ENCODE data around the gene CADPS. TPM values are rescaled to one million over a fixed set of nuclear protein-coding genes. Genes with fewer than 3 reads are reported as not detected.

Gene CADPS
- polyA plus RNA-seq, 1 donor (not counting 4 experiments of a cell fraction or from before 2014, with no cell fraction given): not detected

DNA sequence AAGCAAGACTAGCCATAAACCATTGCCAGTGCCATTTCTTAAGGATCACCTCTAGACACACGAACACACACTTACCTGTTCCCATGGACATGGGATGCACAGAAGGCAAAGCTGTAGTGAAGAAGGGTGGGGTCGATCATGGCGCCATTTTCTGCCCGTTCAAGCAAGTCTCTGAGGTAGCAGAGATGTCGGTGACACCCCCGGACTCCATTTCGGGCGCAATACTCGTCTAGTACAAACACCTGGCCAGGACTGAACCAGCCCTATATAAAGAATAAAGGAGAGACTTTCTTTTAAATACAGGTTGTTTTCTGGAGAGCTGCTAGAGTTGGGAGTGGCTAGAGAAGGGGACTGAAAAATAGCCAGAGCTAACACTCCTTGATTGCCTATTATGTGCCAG lies 342.4 kb downstream of the CADPS start:
- dilution Hi-C loops (cut with MboI; ENCODE audit: extremely low pct_ligation_motif_present, low sequenced_read_pairs): no loop called here
- H2AFZ ChIP-seq (ENCODE audit: control insufficient read depth, low read length): no peak overlapping the region
- H3K27ac ChIP-seq (ENCODE audit: control insufficient read depth, insufficient read depth, low read length): no peak overlapping the region
- H3K9me3 ChIP-seq (ENCODE audit: control insufficient read depth, low read depth, low read length): no peaks in the 10 kb centered on the region
- no peak overlapping the region for H3K9ac ChIP-seq (ENCODE audit: control insufficient read depth, extremely low read depth, insufficient read depth, low read length)
- no peaks in the 10 kb centered on the region for H4K20me1 ChIP-seq (ENCODE audit: control insufficient read depth, extremely low read depth, insufficient read depth, low read length)
- no peak for TF ChIP-seq EZH2 (IDR thresholded peaks at IDR 0.05; ENCODE audit: low read length)
- TF ChIP-seq, protein P1, sequence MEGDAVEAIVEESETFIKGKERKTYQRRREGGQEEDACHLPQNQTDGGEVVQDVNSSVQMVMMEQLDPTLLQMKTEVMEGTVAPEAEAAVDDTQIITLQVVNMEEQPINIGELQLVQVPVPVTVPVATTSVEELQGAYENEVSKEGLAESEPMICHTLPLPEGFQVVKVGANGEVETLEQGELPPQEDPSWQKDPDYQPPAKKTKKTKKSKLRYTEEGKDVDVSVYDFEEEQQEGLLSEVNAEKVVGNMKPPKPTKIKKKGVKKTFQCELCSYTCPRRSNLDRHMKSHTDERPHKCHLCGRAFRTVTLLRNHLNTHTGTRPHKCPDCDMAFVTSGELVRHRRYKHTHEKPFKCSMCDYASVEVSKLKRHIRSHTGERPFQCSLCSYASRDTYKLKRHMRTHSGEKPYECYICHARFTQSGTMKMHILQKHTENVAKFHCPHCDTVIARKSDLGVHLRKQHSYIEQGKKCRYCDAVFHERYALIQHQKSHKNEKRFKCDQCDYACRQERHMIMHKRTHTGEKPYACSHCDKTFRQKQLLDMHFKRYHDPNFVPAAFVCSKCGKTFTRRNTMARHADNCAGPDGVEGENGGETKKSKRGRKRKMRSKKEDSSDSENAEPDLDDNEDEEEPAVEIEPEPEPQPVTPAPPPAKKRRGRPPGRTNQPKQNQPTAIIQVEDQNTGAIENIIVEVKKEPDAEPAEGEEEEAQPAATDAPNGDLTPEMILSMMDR (optimal IDR thresholded peaks at IDR 0.05 in 1 of 3, IDR thresholded peaks at IDR 0.05 in 1 of 3, conservative IDR thresholded peaks at IDR 0.05 in 1 of 3; ENCODE audit: extremely low read depth in 1 of 3, insufficient read depth in 2 of 3, low read length in 3 of 3): no peak
- no peaks in the 10 kb centered on the region for H3K4me1 ChIP-seq (ENCODE audit: control insufficient read depth, extremely low read depth, insufficient read depth, low read length)
- H3K9me1 ChIP-seq (ENCODE audit: control insufficient read depth, extremely low read depth, insufficient read depth, low read length): no peaks in the 10 kb centered on the region
- no peaks in the 10 kb centered on the region for H3K79me2 ChIP-seq (ENCODE audit: control insufficient read depth, insufficient read depth, low read length)
- no peak overlapping the region for H3K4me3 ChIP-seq (ENCODE audit: control insufficient read depth in 2 of 3, extremely low read depth in 1 of 3, insufficient read depth in 2 of 3, low read depth in 1 of 3, low read length in 3 of 3)
- no peak for FAIRE-seq
- no peaks in the 10 kb centered on the region for H3K36me3 ChIP-seq (ENCODE audit: control insufficient read depth in 2 of 2, extremely low read depth in 1 of 2, insufficient read depth in 2 of 2, low read length in 2 of 2)
- DNase-seq (ENCODE audit: low read depth, low spot score): no peak
- H3K4me2 ChIP-seq (ENCODE audit: control insufficient read depth, extremely low read depth, insufficient read depth, low read depth, low read length): no peak overlapping the region
- H3K27me3 ChIP-seq (ENCODE audit: control insufficient read depth, extremely low read depth, insufficient read depth, low read length): no peaks in the 10 kb centered on the region

- H3K9me1 ChIP-seq (ENCODE audit: control insufficient read depth, extremely low read depth, insufficient read depth, low read length): no peaks in the 10 kb centered on the region
- H3K79me2 ChIP-seq (ENCODE audit: control insufficient read depth, insufficient read depth, low read length): no peaks in the 10 kb centered on the region
- H2AFZ ChIP-seq (ENCODE audit: control insufficient read depth, low read length): no peak overlapping the region
- no peaks in the 10 kb centered on the region for H3K4me1 ChIP-seq (ENCODE audit: control insufficient read depth, extremely low read depth, insufficient read depth, low read length)
- no peaks in the 10 kb centered on the region for H4K20me1 ChIP-seq (ENCODE audit: control insufficient read depth, extremely low read depth, insufficient read depth, low read length)
- H3K36me3 ChIP-seq (ENCODE audit: control insufficient read depth in 2 of 2, extremely low read depth in 1 of 2, insufficient read depth in 2 of 2, low read length in 2 of 2): no peaks in the 10 kb centered on the region
- TF ChIP-seq, protein P1 (optimal IDR thresholded peaks at IDR 0.05 in 1 of 3, IDR thresholded peaks at IDR 0.05 in 1 of 3, conservative IDR thresholded peaks at IDR 0.05 in 1 of 3; ENCODE audit: extremely low read depth in 1 of 3, insufficient read depth in 2 of 3, low read length in 3 of 3): no peak
- no peak for TF ChIP-seq EZH2 (IDR thresholded peaks at IDR 0.05; ENCODE audit: low read length)
- H3K27ac ChIP-seq (ENCODE audit: control insufficient read depth, insufficient read depth, low read length): no peak overlapping the region
- no peak overlapping the region for H3K4me2 ChIP-seq (ENCODE audit: control insufficient read depth, extremely low read depth, insufficient read depth, low read depth, low read length)
- dilution Hi-C loops (cut with MboI; ENCODE audit: extremely low pct_ligation_motif_present, low sequenced_read_pairs): no loop called here
- no peak for FAIRE-seq
- H3K9me3 ChIP-seq (ENCODE audit: control insufficient read depth, low read depth, low read length): no peaks in the 10 kb centered on the region
- no peak overlapping the region for H3K9ac ChIP-seq (ENCODE audit: control insufficient read depth, extremely low read depth, insufficient read depth, low read length)
- H3K4me3 ChIP-seq (ENCODE audit: control insufficient read depth in 2 of 3, extremely low read depth in 1 of 3, insufficient read depth in 2 of 3, low read depth in 1 of 3, low read length in 3 of 3): no peak overlapping the region
- H3K27me3 ChIP-seq (ENCODE audit: control insufficient read depth, extremely low read depth, insufficient read depth, low read length): no peaks in the 10 kb centered on the region
- DNase-seq (ENCODE audit: low read depth, low spot score): no peak
Observed at GRCh38 chr3:62531981-62532380, 343.2 kb downstream of the CADPS start.
